WERI-Rb-1 (cell line): Measurements from ENCODE around the gene C21orf58.

Experiments used
- DNase-seq: peaks from one replicate; pipeline ENCODE4 v3.0.0-alpha.2; 2020
- H3K27ac ChIP-seq: fragments of 250-450 bp; sonication (Bioruptor Pico); 2 replicates; pipeline ENCODE4 v1.5.1; 2020; ENCODE audit warnings: mild to moderate bottlenecking, moderate library complexity
- H3K27me3 ChIP-seq: fragments of 250-450 bp; sonication (Bioruptor Pico); 2 replicates; pipeline ENCODE4 v1.5.1; 2021; ENCODE audit warnings: mild to moderate bottlenecking, low read depth, moderate library complexity; ENCODE audit not compliant: insufficient read depth, severe bottlenecking
- H3K36me3 ChIP-seq: fragments of 250-450 bp; sonication (Bioruptor Pico); 2 replicates; pipeline ENCODE4 v1.5.1; 2020; ENCODE audit warnings: mild to moderate bottlenecking, moderate library complexity
- H3K4me3 ChIP-seq: 2 replicates; pipeline ENCODE4 v1.5.1; 2011; ENCODE audit warnings: low read depth, mild to moderate bottlenecking, control low read depth, low read length
- H3K9me3 ChIP-seq: fragments of 250-450 bp; sonication (Bioruptor Pico); 2 replicates; pipeline ENCODE4 v1.5.1; 2021; ENCODE audit warnings: mild to moderate bottlenecking, moderate library complexity; ENCODE audit not compliant: severe bottlenecking
- CTCF ChIP-seq: IDR thresholded peaks from 2 replicates; pipeline ENCODE4 v1.5.1; 2011; ENCODE audit warnings: low read depth, mild to moderate bottlenecking, control low read depth, inconsistent platforms, low read length

C21orf58 gene

DNA sequence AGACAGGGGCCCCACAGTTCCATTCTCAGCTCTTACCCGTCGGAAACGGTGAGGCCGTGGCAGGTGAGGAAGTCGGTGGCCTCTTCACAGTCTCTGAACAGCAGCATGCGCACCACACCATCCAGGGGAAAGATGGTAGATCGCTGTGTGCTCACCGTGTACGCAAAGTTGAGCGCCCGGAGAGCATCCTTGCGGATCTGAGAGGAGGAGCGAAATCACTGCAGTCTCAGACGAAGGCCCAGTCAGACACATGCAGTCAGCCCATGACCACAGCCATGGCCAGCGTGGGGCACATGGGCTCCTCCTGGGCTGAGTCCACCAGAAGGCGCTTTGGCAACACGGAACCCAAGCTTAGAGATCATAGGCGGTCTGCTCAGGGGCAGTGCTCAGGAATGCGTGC lies 56.7 kb downstream of the C21orf58 start:
- no peak for DNase-seq
- Histone ChIP-seq H3K4me3 (no peak overlapping the region), H3K9me3 (no peaks in the 10 kb centered on the region), H3K27me3 (no peaks in the 10 kb centered on the region), H3K36me3 (peaks cover 94% of the 10 kb centered on the region), H3K27ac (no peak overlapping the region)
- TF ChIP-seq CTCF = no peak

GRCh38 chr21:46265736-46266525 lies 57.7 kb downstream of the C21orf58 start:
- Histone ChIP-seq H3K36me3 (peaks cover 92% of the 10 kb centered on the region), H3K27me3 (no peaks in the 10 kb centered on the region), H3K4me3 (no peak overlapping the region), H3K9me3 (no peaks in the 10 kb centered on the region), H3K27ac (no peak overlapping the region; the same call in 1 of the 2 replicates)
- DNase-seq = no peak
- no peak for TF ChIP-seq CTCF

GRCh38 chr21:46264690-46265144 lies 59.0 kb downstream of the C21orf58 start:
- Histone ChIP-seq H3K4me3 (no peak overlapping the region), H3K9me3 (no peaks in the 10 kb centered on the region), H3K36me3 (peaks cover 92% of the 10 kb centered on the region), H3K27me3 (no peaks in the 10 kb centered on the region), H3K27ac (no peak overlapping the region)
- TF ChIP-seq CTCF = 0 out of 2 replicates have a peak, but pooled peaks have one; percentile 27
- DNase-seq = peak; percentile 43

DNA sequence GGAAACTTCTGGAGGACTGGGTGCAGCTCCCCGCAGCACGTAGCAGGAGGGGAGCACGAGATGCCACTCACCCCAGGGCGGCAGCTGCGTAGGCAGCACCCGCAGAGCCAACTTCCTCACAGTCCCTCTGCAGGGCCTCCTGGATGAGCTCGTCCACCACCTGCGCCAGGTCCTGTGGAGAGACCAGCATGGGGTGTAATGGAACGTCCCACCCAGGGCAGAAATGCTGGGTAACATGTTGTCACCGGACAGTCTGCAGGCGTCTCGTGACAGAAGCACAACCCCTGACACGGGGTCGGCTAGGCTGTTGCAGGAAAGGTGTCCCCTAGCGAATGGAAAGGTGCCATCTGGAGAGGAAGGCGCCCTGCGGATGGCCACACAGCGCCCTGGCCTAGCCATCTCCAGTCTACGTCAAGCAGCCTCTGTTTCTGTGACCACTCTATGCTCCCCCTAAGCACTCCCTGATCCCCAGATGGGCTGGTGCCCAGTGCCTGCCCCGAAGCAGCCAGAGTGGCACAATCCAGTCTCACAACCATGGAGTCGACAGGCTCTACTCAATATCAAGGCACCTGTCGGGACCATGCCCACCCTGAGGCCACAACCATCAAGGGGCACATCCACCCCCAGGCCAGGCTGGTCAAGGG lies 59.5 kb downstream of the C21orf58 start:
- DNase-seq = no peak
- TF ChIP-seq CTCF = no peak
- H3K27ac ChIP-seq = no peak overlapping the region
- no peaks in the 10 kb centered on the region for H3K27me3 ChIP-seq
- H3K36me3 ChIP-seq = peaks cover 92% of the 10 kb centered on the region
- no peaks in the 10 kb centered on the region for H3K9me3 ChIP-seq
- H3K4me3 ChIP-seq = no peak overlapping the region

- Histone ChIP-seq H3K27ac (no peak overlapping the region), H3K4me3 (no peak overlapping the region), H3K36me3 (peaks cover 97% of the 10 kb centered on the region), H3K27me3 (no peaks in the 10 kb centered on the region), H3K9me3 (no peaks in the 10 kb centered on the region)
- no peak for DNase-seq
- TF ChIP-seq CTCF = peak; percentile 24; the same call in 1 of the 2 replicates
Measured at GRCh38 chr21:46256501-46256994, 67.1 kb downstream of the C21orf58 start.
